NAMALWA (cell line): ENCODE results near the gene MEGF6.

Experiments
- DNase-seq: peaks from one replicate; pipeline ENCODE4 v3.0.0-alpha.2; 2015; ENCODE audit warnings: low spot score

Gene MEGF6

GRCh38 chr1:3483380-3483779 lies 127.9 kb downstream of the MEGF6 start:
- no peak for DNase-seq

GRCh38 chr1:3482378-3482849 lies 128.9 kb downstream of the MEGF6 start:
- DNase-seq = peak; percentile 66

GRCh38 chr1:3481836-3482375 lies 129.4 kb downstream of the MEGF6 start:
- no peak for DNase-seq

GRCh38 chr1:3481046-3481445 lies 130.3 kb downstream of the MEGF6 start:
- DNase-seq = no peak

GRCh38 chr1:3480369-3480719 lies 131.0 kb downstream of the MEGF6 start:
- no peak for DNase-seq

- no peak for DNase-seq
Observed at GRCh38 chr1:3479511-3480368, 131.6 kb downstream of the MEGF6 start.

- no peak for DNase-seq
Observed at GRCh38 chr1:3478187-3478586, 133.1 kb downstream of the MEGF6 start.

- no peak for DNase-seq
Observed at GRCh38 chr1:3477241-3477995, 133.9 kb downstream of the MEGF6 start.

GRCh38 chr1:3476666-3477065 lies 134.6 kb downstream of the MEGF6 start:
- DNase-seq = no peak

GRCh38 chr1:3475839-3476573 lies 135.3 kb downstream of the MEGF6 start:
- DNase-seq = no peak

- DNase-seq = no peak
Observed at GRCh38 chr1:3474421-3474820, 136.9 kb downstream of the MEGF6 start.

GRCh38 chr1:3474016-3474415 lies 137.3 kb downstream of the MEGF6 start:
- no peak for DNase-seq

- DNase-seq = no peak
Observed at GRCh38 chr1:3473381-3473844, 137.9 kb downstream of the MEGF6 start.

GRCh38 chr1:3472906-3473305 lies 138.4 kb downstream of the MEGF6 start:
- DNase-seq = no peak

- no peak for DNase-seq
Observed at GRCh38 chr1:3472088-3472850, 139.0 kb downstream of the MEGF6 start.

- DNase-seq = no peak
Observed at GRCh38 chr1:3471356-3472087, 139.8 kb downstream of the MEGF6 start.

- no peak for DNase-seq
Observed at GRCh38 chr1:3470650-3471355, 140.5 kb downstream of the MEGF6 start.

GRCh38 chr1:3469849-3470649 lies 141.3 kb downstream of the MEGF6 start:
- DNase-seq = no peak
